Gastrocnemius medialis (tissue), 4 donors: ENCODE measurements around the gene LETMD1. TPM values are rescaled to one million over a fixed set of nuclear protein-coding genes. Genes with fewer than 3 reads are reported as not detected.
"Not testable (repeated sequence)": the region's sequence is repeated elsewhere in the genome, so short reads cannot be mapped to it uniquely, and the experiment has no call there.

Experiments used
- ATAC-seq, 2 donors: fragments of 150-250 bp; one replicate each; pipeline ENCODE4 v1.9.1; 2016
- DNase-seq, 2 donors: peaks; one replicate each; pipeline ENCODE4 v3.0.0-alpha.2; 2019
- H3K27ac ChIP-seq, 4 donors: fragments of 200-600 bp; sonication (generic); 1 replicate in 1 of 4; 2 replicates in 3 of 4; pipeline ENCODE4 v1.5.1; 2016 to 2018; ENCODE audit warnings: mild to moderate bottlenecking in 2 of 4, moderate library complexity in 1 of 4
- H3K27me3 ChIP-seq, 3 donors: fragments of 200-600 bp; sonication (generic) in 2 of 3; 1 replicate in 1 of 3; 2 replicates in 2 of 3; pipeline versions ENCODE4 v1.5.1 to v1.6.0; 2016 to 2019; ENCODE audit warnings: mild to moderate bottlenecking in 1 of 3, moderate library complexity in 1 of 3
- H3K36me3 ChIP-seq, 2 donors: fragments of 200-600 bp; sonication (generic) in 1 of 2; one replicate each; pipeline ENCODE4 v1.5.1; 2017 to 2018
- H3K4me1 ChIP-seq, 2 donors: fragments of 200-600 bp; sonication (generic) in 1 of 2; one replicate each; pipeline ENCODE4 v1.5.1; 2016 to 2017; ENCODE audit warnings: mild to moderate bottlenecking in 2 of 2
- H3K4me3 ChIP-seq, 4 donors: fragments of 200-600 bp; sonication (generic) in 3 of 4; 1 replicate in 1 of 4; 2 replicates in 3 of 4; pipeline ENCODE4 v1.5.1; 2016 to 2019; ENCODE audit warnings: mild to moderate bottlenecking in 2 of 4
- H3K9me3 ChIP-seq, 3 donors: fragments of 200-600 bp; sonication (generic) in 2 of 3; 1 replicate in 1 of 3; 2 replicates in 2 of 3; pipeline ENCODE4 v1.5.1; 2016 to 2019
- POLR2A ChIP-seq, 2 donors: fragments of 450-650 bp; IDR thresholded peaks; one replicate each; pipeline ENCODE4 v1.6.1; 2017; ENCODE audit warnings: antibody characterized with exemption in 2 of 2, mild to moderate bottlenecking in 2 of 2, moderate library complexity in 2 of 2
- in situ Hi-C, 4 donors: fragments of 200-750 bp; cut with MboI; loops; one replicate each; pipeline versions ENCODE4 v1.15.0 to v1.8.0; 2017; ENCODE audit warnings: low sequenced_read_pairs in 4 of 4
- intact Hi-C: fragments of 100-400 bp; cut with DNase I; formaldehyde crosslinking; loops from one replicate; pipeline ENCODE4 v1.15.1; 2023; ENCODE audit warnings: low total_unique reads
- total RNA-seq, 4 donors: library from RNA; depleted of rRNA; stranded (reverse); fragments of >200 nt; gene quantifications; one replicate each; pipeline versions ENCODE4 v1.1.0 to v1.2.3, GENCODE V29; 2016
- TF ChIP-seq, protein P1 (sequence below), 5 experiments: fragments of 450-650 bp in 3 of 5; fragments of 200-600 bp in 2 of 5; sonication (generic) in 2 of 5; IDR thresholded peaks in 4 of 5; conservative IDR thresholded peaks in 1 of 5; 1 replicate in 4 of 5; 2 replicates in 1 of 5; pipeline ENCODE4 v1.5.1; 2016 to 2019; ENCODE audit warnings: antibody characterized with exemption in 5 of 5, mild to moderate bottlenecking in 3 of 5, moderate library complexity in 3 of 5

Gene LETMD1
- total RNA-seq, 4 donors from 2014 or later = 22.5 to 42.4 (median 29.8) TPM

DNA sequence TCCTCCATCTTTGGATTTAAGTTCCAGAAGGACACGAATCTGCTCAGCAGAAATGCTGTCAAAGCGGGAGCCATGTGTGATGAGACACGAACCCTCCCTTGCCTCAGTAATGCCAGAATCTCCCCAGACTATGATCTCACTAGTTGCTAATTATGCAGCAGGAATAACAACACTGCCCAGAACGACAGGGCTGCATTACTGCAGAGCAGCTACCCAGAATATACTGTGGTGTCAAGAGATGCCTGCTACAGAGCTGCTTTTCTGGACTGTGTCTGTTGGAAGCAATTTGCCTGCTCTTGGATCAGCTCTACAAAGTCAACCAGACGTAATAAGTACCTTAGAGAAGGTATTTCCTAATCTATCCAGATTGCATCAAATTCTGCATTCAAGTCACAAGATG, 29.8 kb downstream of the LETMD1 start:
- intact Hi-C loops (no loop called here), in situ Hi-C loops (no loop called here)
- Histone ChIP-seq H3K4me3 (no peak overlapping the region), H3K36me3 (peaks cover 0 to 9% of the 10 kb centered on the region in 2 donors), H3K9me3 (no peaks in the 10 kb centered on the region), H3K4me1 (peaks cover 53 to 58% of the 10 kb centered on the region in 2 donors), H3K27ac (no peak overlapping the region), H3K27me3 (no peaks in the 10 kb centered on the region)
- DNase-seq (no peak), ATAC-seq (peak in 1 of 2 donors; percentile 7)
- TF ChIP-seq, protein P1, sequence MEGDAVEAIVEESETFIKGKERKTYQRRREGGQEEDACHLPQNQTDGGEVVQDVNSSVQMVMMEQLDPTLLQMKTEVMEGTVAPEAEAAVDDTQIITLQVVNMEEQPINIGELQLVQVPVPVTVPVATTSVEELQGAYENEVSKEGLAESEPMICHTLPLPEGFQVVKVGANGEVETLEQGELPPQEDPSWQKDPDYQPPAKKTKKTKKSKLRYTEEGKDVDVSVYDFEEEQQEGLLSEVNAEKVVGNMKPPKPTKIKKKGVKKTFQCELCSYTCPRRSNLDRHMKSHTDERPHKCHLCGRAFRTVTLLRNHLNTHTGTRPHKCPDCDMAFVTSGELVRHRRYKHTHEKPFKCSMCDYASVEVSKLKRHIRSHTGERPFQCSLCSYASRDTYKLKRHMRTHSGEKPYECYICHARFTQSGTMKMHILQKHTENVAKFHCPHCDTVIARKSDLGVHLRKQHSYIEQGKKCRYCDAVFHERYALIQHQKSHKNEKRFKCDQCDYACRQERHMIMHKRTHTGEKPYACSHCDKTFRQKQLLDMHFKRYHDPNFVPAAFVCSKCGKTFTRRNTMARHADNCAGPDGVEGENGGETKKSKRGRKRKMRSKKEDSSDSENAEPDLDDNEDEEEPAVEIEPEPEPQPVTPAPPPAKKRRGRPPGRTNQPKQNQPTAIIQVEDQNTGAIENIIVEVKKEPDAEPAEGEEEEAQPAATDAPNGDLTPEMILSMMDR (IDR thresholded peaks at IDR 0.05 in 4 of 5, conservative IDR thresholded peaks at IDR 0.05 in 1 of 5) = no peak
- TF ChIP-seq POLR2A (IDR thresholded peaks at IDR 0.05) = no peak

DNA sequence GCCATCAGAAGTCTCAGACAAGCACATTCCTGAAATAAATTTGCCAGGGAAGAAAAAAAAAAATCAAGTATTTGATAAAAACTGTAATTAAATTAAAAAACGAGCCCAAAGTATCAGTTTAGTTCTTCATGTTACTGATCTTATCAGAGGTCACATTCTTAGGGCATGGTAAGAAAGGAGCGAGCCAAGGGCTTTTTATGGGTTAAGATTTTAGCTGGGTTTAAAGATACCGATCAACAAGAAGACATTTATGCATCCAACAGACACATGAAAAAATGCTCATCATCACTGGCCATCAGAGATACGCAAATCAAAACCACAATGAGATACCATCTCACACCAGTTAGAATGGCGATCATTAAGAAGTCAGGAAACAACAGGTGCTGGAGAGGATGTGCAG, 30.2 kb downstream of the LETMD1 start:
- H3K9me3 ChIP-seq, ATAC-seq, DNase-seq, H3K27ac ChIP-seq, intact Hi-C loops, H3K27me3 ChIP-seq, in situ Hi-C loops, H3K36me3 ChIP-seq, H3K4me3 ChIP-seq: not testable (repeated sequence)
- peaks cover 53 to 58% of the 10 kb centered on the region in 2 donors for H3K4me1 ChIP-seq

DNA sequence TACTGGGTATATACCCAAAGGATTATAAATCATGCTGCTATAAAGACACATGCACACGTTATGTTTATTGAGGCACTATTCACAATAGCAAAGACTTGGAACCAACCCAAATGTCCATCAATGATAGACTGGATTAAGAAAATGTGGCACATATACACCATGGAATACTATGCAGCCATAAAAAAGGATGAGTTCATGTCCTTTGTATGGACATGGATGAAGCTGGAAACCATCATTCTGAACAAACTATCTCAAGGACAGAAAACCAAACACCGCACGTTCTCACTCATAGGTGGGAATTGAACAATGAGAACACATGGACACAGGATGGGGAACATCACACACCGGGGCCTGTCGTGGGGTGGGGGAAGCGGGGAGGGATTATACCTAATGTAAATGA, 30.7 kb downstream of the LETMD1 start:
- DNase-seq, H3K27ac ChIP-seq, ATAC-seq, H3K4me3 ChIP-seq, in situ Hi-C loops, H3K9me3 ChIP-seq, H3K36me3 ChIP-seq, H3K27me3 ChIP-seq, intact Hi-C loops: not testable (repeated sequence)
- peaks cover 55 to 58% of the 10 kb centered on the region in 2 donors for H3K4me1 ChIP-seq

DNA sequence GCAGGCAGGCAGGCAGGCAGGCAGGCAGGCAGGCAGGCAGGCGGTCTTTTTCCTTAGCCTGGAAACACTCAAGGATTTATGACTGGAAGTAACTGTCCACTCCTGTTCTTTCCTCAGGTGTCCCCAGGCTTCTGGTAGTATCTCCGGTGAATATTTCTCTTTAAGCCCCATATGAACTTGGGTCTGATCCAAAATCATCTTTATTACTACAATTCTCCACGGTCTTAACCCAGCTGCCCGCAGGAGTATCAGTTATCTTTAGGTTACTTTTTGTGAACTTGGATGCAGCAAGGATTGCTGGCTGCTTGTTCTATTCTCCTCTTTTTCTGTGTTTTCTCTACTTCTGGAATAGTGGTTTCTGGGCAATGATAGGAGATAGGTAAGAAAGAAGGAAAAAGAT, 32.0 kb downstream of the LETMD1 start:
- Histone ChIP-seq H3K4me3 (no peak overlapping the region), H3K27ac (peak overlapping the region in 1 of 4 donors; percentile 16), H3K4me1 (peaks cover 47 to 49% of the 10 kb centered on the region in 2 donors), H3K36me3 (no peaks in the 10 kb centered on the region), H3K9me3 (no peaks in the 10 kb centered on the region), H3K27me3 (no peaks in the 10 kb centered on the region)
- in situ Hi-C loops (no loop called here), intact Hi-C loops (loop anchor here (5.0 kb wide), 2 partner anchors 92 to 137 kb away; partner anchors contain the start of genes POU6F1 and TFCP2)
- TF ChIP-seq, protein P1 (IDR thresholded peaks at IDR 0.05 in 4 of 5, conservative IDR thresholded peaks at IDR 0.05 in 1 of 5) = no peak
- TF ChIP-seq POLR2A (IDR thresholded peaks at IDR 0.05) = no peak
- no peak for DNase-seq
- no peak for ATAC-seq

DNA sequence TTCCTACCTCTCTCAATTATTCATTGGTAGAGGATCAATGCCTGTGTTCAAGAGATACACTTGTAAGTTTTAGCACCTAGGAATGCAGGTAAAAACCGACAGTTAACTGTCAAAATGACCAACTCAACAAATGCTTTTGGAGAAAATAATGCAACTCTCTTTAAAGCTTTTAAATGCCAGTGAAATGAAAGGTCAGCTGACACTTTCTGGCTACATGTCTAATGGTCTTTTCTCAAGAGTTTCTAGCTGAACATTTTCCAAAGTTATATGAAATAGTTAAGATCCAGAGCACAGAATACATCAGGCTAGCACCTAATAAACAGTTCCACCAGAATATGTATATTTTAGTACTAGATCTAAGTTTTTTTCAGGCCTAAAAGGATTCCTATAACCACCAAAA, 33.3 kb downstream of the LETMD1 start:
- in situ Hi-C loops = no loop called here
- intact Hi-C loops = loop anchor here (5.0 kb wide), 2 partner anchors 91 to 136 kb away; partner anchors contain the start of genes POU6F1 and TFCP2
- Histone ChIP-seq H3K9me3 (no peaks in the 10 kb centered on the region), H3K4me1 (peaks cover 34 to 36% of the 10 kb centered on the region in 2 donors), H3K27me3 (no peaks in the 10 kb centered on the region), H3K4me3 (no peak overlapping the region), H3K36me3 (no peaks in the 10 kb centered on the region), H3K27ac (peak overlapping the region in 1 of 4 donors; percentile 94)
- no peak for DNase-seq
- TF ChIP-seq, protein P1 (IDR thresholded peaks at IDR 0.05 in 4 of 5, conservative IDR thresholded peaks at IDR 0.05 in 1 of 5) = no peak
- no peak for TF ChIP-seq POLR2A (IDR thresholded peaks at IDR 0.05)
- ATAC-seq = no peak
